Hepatocyte (in vitro differentiated cells): Measurements from ENCODE around the gene TRAM2.

Experiments used
- CTCF ChIP-seq: fragments of 200-600 bp; sonication (generic); IDR thresholded peaks from 2 replicates; pipeline ENCODE4 v1.5.1; 2016; ENCODE audit warnings: antibody characterized with exemption, mild to moderate bottlenecking; ENCODE audit not compliant: poor library complexity
- EZH2 ChIP-seq: fragments of 200-600 bp; sonication (generic); IDR thresholded peaks from 2 replicates; pipeline ENCODE4 v1.6.1; 2016; ENCODE audit warnings: antibody characterized with exemption, mild to moderate bottlenecking, borderline replicate concordance

- TF ChIP-seq EZH2, result no peak
- TF ChIP-seq CTCF, result no peak
These were observed 10.1 kb upstream of the TRAM2 start for GRCh38 chr6:52587001-52587400.
